HG02678 (cell line): Measurements from ENCODE around the gene MGAT5B.
A peak's percentile ranks its signal among the peaks of the same experiment; 100 is the strongest.
"Not testable (repeated sequence)": the region's sequence is repeated elsewhere in the genome, so short reads cannot be mapped to it uniquely, and the experiment has no call there.

Source experiments
- ATAC-seq: cut with Tn5 transposase; IDR thresholded peaks from one replicate; pipeline ENCODE4 v1.9.1; 2021; ENCODE audit warnings: mild to moderate bottlenecking, moderate library complexity; ENCODE audit not compliant: unreplicated experiment

Gene MGAT5B

DNA sequence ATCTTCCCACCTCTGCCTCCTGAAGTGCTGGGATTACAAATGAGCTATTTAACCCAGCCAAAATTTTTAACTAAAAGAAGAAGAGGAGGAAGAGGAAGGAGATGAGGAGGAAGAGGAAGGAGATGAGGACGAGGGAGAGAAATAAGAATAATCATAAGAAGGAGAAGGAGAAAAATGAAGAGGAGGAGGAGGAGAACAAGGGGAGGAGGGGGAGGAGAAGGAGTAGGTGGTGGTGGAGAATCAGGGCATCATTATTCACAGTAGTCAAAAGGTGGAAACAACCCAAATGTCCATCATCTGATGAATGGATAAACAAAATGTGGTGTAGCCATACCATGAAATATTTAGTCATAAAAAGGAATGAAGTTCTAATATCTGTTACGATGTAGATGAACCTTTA lies 21.2 kb upstream of the MGAT5B start:
- ATAC-seq = no peak

- ATAC-seq = no peak
These were observed 19.5 kb upstream of the MGAT5B start for GRCh38 chr17:76848670-76849069.

GRCh38 chr17:76849160-76849559 lies 19.0 kb upstream of the MGAT5B start:
- ATAC-seq = not testable (repeated sequence)

- ATAC-seq = no peak
These were observed 15.4 kb upstream of the MGAT5B start for GRCh38 chr17:76852843-76853242.

DNA sequence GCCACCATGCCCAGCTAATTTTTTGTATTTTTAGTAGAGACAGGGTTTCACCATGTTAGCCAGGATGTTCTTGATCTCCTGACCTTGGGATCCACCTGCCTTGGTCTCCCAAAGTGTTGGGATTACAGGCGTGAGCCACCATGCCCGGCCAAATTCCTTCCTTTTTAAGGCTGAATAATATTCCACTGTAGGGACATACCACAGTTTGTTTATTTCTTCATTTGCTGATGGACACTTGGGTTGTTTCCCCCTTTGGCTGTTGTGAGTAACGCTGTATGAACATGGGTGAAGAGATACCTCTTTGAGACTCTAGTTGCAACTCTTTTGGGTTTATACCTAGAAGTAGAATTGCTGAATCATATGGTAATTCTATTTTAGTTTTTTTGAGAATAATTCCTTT lies 13.1 kb upstream of the MGAT5B start:
- no peak for ATAC-seq

DNA sequence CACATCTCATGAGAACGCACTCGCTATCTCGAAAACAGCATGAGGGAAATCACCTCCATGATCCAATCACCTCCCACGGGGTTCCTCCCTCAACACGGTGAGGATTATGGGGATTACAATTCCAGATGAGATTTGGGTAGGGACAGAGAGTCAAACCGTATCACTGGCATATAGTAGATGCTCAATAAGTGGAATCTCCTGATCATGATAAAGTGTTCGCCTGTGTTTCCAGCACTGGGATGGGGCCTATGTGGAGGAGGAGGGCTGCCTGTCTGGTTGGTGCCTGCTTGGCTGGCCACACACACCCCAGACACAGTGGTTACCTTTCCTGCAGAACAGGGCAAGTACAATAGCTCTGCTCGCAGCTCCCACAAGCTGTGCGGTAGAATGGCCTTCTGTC lies 6.1 kb upstream of the MGAT5B start:
- no peak for ATAC-seq

GRCh38 chr17:76862494-76862893 lies 5.7 kb upstream of the MGAT5B start:
- ATAC-seq = no peak

GRCh38 chr17:76864024-76864423 lies 4.2 kb upstream of the MGAT5B start:
- ATAC-seq = no peak

- ATAC-seq = no peak
These were observed 3.0 kb upstream of the MGAT5B start for GRCh38 chr17:76865174-76865573.

DNA sequence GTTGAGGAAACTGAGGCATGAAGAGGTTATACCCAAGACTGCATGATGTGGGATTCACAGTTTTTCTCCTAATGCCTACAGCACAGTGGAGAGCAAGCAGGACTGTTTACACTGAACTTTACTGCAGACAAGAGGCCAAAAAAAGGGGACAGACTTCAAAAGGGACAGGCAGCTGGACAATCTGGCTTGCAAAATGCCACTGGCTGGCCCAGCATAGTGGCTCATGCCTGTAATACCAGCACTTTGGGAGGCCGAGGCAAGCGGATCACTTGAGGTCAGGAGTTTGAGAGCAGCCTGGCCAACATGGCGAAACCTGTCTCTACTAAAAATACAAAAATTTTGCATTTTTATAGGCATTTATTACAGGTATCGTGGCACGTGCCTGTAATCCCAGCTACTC lies 2.0 kb upstream of the MGAT5B start:
- ATAC-seq = no peak

GRCh38 chr17:76866774-76867577 lies 1.2 kb upstream of the MGAT5B start:
- ATAC-seq = no peak

DNA sequence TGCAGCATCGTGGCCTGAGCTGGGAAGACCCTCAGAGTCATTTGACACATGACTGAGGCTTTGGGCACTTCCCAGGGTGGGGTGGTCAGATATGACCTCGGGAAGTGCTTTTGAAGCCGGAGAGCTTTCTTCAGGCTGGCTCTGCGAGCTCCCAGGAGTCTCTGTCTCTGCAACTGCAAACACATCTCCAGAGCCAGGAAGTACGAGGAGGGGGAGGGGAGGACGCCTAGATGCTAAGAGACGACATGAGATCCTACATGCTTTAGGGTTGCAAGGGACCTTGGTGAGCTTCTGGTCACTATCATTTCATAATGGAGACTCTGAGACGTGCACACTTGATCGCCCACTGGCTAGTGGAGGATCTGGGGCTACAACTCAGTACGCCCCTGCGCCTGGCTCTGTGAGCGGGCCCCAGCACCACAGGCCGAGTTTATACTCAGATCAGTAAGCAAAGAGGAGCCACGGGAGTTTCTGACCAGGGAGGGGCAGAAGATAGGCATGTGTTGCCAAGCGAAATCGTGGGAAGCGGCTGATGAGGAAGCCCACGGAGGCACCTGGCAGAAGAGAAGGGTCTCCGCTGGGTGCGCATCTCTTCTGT lies 527 bp upstream of the MGAT5B start:
- no peak for ATAC-seq

DNA sequence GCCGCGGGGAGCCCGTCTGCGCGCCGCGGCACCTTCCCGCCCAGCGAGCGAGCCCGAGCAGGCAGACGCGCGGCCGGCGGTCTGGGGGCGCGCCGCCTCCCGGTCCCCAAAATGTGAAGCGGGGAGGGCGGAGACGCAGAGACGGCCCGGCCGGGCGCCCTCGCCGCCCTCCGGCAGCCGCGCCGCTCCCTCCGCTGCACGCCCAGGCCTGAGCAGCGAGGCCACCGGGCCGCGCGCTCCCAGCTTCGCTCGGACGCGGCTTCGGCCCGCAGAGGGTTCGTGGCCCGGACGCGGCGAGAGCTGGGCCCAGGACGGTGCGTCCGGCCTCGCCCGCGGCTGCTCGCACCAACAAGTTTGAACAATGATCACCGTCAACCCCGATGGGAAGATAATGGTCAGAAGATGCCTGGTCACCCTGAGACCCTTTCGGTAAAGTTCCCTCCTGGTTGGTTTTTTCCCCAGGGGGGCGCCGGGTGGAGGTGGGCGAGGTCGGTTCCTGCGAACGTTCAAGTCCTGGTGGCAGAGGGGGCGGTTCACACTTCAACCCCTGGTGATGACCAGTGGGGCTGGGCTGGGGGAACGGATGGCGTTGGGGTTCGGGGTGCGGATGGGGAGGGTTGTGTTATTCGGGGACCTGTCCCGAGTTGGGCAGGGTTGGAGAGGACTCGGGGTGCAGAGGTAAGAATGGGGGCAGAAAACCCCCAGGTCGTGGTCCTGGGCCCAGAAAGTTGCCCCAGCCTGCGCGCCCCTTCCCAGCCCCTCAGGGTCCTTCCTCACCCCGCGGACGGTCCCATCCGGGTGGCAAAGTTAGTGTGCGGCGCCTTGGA lies 678 bp downstream of the MGAT5B start:
- peak; percentile 10 for ATAC-seq

DNA sequence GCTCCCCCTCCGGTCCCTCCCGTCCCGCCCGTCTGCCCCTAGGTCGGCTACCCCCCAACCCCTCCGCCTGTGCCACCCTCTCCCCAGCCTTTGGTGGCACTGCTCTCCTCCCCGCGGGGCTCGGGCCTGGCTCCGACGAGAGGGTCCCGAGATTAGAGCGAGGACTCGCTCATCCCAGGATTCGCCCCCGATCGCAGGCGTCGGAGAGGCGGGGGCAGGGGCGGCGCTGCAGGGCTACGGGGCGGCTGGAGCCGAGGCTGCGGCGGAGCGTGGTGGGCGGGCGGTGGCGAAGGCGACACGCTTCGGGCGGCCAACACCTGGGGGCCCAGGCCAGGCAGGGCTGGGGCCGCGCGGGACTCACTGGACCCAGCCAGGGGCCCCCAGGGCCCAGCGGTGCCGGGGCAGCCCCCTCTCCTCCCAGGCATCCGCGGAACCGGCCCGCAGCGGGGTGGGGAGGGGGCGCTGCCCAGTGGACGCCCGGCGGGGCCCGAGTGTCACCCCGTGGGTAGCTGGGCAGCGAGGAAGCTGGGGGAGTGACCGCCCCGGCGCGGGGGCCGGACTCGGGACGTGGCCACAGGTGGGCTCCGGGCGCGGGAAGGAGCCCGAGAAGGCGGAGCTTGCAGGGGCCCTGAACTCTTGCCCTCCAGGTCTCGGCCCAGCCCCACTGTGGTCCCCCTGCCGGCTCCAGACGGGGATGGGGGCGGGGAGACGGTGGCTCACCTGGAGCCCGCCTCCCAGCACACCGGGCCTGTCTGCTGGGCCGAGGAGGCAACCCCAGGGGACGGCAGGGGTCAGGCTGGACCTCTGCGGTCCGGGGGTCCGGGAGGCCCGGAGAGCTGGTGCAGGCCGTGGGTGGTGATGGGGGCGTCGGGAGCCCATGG lies 1.5 kb downstream of the MGAT5B start:
- no peak for ATAC-seq

GRCh38 chr17:76870377-76870714 lies 2.1 kb downstream of the MGAT5B start:
- no peak for ATAC-seq

DNA sequence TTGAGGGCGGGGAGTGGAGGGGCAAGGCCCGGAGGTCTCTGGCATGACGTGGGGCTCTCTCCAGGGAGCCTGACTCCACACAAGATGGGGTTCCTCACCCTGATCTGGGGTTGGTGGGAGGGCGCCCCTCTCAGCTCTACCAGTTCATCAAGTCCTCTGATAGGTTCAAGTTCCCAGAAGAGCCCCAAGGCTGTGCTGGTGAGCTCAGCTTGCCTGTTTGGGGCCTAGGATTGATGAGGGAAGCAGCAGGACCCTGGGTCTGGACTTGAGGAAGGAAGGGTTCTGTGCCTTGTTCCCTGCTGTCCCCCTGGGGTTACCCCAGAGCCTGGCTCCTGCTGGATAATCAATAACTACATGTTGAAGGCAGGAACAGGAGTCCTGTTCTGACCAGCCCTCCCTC lies 3.5 kb downstream of the MGAT5B start:
- ATAC-seq = no peak

GRCh38 chr17:76872221-76872873 lies 4.1 kb downstream of the MGAT5B start:
- ATAC-seq = no peak

- no peak for ATAC-seq
These were observed 4.6 kb downstream of the MGAT5B start for GRCh38 chr17:76872874-76873221.

- ATAC-seq = no peak
These were observed 5.7 kb downstream of the MGAT5B start for GRCh38 chr17:76873856-76874255.

DNA sequence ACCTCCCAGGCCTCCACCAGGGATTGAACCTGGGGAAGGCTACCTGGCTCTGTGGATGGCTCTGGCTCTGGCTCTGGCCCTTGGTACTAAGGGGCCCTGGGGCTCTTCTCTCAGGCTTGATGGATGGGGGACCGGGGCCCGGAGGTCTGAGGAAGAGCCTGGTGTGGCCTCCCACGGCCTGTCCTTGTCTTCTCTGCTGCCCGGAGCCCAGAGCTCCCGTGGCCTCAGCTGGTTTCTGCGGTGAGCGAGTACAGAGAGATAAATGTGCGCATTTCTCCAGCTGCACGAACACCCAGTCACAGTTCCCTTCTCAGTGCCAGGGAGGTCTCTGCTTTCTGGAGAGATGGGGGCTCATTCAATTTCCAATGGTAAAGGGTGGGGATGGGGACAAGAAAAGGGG lies 9.2 kb downstream of the MGAT5B start:
- no peak for ATAC-seq

DNA sequence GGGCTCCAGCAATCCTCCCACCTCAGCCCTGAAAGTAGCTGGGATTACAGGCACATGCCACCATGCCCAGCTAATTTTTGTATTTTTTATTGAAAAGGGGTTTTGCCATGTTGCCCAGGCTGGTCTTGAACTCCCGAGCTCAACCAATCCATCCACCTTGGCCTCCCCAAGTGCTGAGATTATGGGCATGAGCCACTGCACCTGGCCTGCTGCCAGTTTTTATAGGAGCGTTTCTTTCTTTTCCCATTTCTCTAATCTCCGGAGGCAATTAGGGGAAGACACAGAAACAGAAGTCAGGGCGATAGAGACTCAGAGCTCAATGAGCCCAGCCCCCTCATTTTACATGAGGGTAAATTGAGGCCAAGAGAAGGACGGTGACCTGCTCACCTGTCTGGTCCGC lies 10.4 kb downstream of the MGAT5B start:
- no peak for ATAC-seq
